ENCODE data around the gene SPACA7.

Gene SPACA7

DNA sequence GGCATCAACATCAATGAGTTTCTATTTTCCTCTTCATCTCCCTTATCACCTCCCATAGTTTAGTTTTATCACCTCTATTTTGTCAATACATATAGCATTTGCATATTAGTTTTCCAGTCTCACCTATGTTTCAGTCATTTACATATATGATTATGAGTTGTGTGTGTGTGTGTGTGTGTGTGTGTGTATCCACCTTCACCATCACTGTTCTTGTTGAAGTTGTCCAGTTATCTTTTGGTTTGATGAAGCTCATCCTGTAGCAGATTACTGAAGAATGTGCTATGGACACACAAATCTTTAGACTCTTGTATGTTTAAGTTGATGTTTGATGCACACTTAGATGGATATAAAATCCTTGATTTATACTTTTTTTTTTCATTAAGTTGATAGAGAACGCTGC, 40.5 kb downstream of the SPACA7 start:
- no peak overlapping the region for H3K9ac ChIP-seq (ENCODE audit: low read length)
- no peaks in the 10 kb centered on the region for H4K20me1 ChIP-seq (ENCODE audit: low read depth, low read length)
- no peaks in the 10 kb centered on the region for H3K79me2 ChIP-seq (ENCODE audit: insufficient read depth, low read length)
- no peak for TF ChIP-seq EZH2phosphoT487 (conservative IDR thresholded peaks at IDR 0.05; ENCODE audit: low read length)
- TF ChIP-seq, protein P1, sequence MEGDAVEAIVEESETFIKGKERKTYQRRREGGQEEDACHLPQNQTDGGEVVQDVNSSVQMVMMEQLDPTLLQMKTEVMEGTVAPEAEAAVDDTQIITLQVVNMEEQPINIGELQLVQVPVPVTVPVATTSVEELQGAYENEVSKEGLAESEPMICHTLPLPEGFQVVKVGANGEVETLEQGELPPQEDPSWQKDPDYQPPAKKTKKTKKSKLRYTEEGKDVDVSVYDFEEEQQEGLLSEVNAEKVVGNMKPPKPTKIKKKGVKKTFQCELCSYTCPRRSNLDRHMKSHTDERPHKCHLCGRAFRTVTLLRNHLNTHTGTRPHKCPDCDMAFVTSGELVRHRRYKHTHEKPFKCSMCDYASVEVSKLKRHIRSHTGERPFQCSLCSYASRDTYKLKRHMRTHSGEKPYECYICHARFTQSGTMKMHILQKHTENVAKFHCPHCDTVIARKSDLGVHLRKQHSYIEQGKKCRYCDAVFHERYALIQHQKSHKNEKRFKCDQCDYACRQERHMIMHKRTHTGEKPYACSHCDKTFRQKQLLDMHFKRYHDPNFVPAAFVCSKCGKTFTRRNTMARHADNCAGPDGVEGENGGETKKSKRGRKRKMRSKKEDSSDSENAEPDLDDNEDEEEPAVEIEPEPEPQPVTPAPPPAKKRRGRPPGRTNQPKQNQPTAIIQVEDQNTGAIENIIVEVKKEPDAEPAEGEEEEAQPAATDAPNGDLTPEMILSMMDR (IDR thresholded peaks at IDR 0.05; ENCODE audit: insufficient read depth, low read length, poor library complexity, severe bottlenecking): no peak
- no peaks in the 10 kb centered on the region for H3K27me3 ChIP-seq (ENCODE audit: low read length)
- H3K9me3 ChIP-seq (ENCODE audit: insufficient read depth, low read length): no peaks in the 10 kb centered on the region; the same call in 1 of the 2 replicates
- no peak overlapping the region for H3K4me3 ChIP-seq (ENCODE audit: insufficient read depth, low read length, poor library complexity, severe bottlenecking)
- no peak overlapping the region for H3K4me2 ChIP-seq (ENCODE audit: low read depth, low read length, poor library complexity, severe bottlenecking)
- no peaks in the 10 kb centered on the region for H3K9me2 ChIP-seq (replicated peaks; ENCODE audit: insufficient read depth, low read length)
- no peak overlapping the region for H2AFZ ChIP-seq (ENCODE audit: low read depth, low read length, severe bottlenecking)
- H3K36me3 ChIP-seq (ENCODE audit: low read length): no peaks in the 10 kb centered on the region
- no peaks in the 10 kb centered on the region for H3F3A ChIP-seq (ENCODE audit: insufficient read depth)
- H3K27ac ChIP-seq (ENCODE audit: low read depth, low read length): no peak overlapping the region

DNA sequence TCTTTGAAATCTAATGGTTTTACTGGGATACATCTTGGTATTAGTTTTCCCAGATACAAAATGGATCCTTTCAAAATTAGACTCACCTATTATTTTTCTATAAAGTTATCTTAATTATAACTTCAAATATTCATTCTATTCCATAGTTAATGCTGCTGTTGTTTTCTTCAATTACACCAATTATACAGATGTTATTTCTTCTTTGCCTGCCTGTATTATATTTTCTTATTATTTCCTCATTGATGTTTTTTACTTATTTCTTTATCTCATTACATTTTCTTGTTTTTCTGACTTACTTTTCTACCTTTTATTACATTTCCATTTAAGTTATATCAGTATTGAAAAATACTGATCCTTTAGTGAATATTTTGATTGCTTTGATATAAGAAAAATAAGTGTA, 40.9 kb downstream of the SPACA7 start:
- Histone ChIP-seq H3K9ac (ENCODE audit: low read length) (no peak overlapping the region), H3K36me3 (ENCODE audit: low read length) (no peaks in the 10 kb centered on the region), H3K4me3 (ENCODE audit: insufficient read depth, low read length, poor library complexity, severe bottlenecking) (no peak overlapping the region), H4K20me1 (ENCODE audit: low read depth, low read length) (no peaks in the 10 kb centered on the region), H3K4me2 (ENCODE audit: low read depth, low read length, poor library complexity, severe bottlenecking) (no peak overlapping the region), H3K27ac (ENCODE audit: low read depth, low read length) (no peak overlapping the region), H3F3A (ENCODE audit: insufficient read depth) (no peaks in the 10 kb centered on the region), H3K9me2 (replicated peaks; ENCODE audit: insufficient read depth, low read length) (no peaks in the 10 kb centered on the region), H3K9me3 (ENCODE audit: insufficient read depth, low read length) (no peaks in the 10 kb centered on the region; the same call in 1 of the 2 replicates), H3K79me2 (ENCODE audit: insufficient read depth, low read length) (no peaks in the 10 kb centered on the region), H2AFZ (ENCODE audit: low read depth, low read length, severe bottlenecking) (no peak overlapping the region), H3K27me3 (ENCODE audit: low read length) (no peaks in the 10 kb centered on the region)
- TF ChIP-seq, protein P1 (IDR thresholded peaks at IDR 0.05; ENCODE audit: insufficient read depth, low read length, poor library complexity, severe bottlenecking): no peak
- TF ChIP-seq EZH2phosphoT487 (conservative IDR thresholded peaks at IDR 0.05; ENCODE audit: low read length): no peak

DNA sequence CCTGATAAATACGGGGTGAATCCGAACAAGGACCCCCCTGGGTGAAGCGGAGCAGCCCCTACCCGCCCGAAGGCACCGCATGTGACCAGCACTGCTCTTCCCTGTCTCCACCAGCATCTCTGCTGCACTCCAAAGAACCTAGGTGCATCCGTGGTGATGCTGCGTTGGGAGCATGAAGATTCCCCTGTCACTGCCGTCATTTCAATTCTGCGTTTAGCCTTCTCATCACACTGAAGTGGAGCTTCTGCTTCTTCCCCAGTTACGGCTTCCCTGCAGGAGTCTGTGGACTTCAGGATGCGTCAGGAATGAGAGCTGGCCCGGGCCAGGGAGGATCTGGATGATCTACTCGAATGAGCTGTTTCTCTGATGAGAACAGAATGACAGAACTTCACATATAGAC, 47.9 kb downstream of the SPACA7 start:
- no peak overlapping the region for H3K27ac ChIP-seq (ENCODE audit: low read depth, low read length)
- H3F3A ChIP-seq (ENCODE audit: insufficient read depth): no peaks in the 10 kb centered on the region
- no peaks in the 10 kb centered on the region; the same call in 1 of the 2 replicates for H3K9me3 ChIP-seq (ENCODE audit: insufficient read depth, low read length)
- no peak overlapping the region for H3K9ac ChIP-seq (ENCODE audit: low read length)
- no peak overlapping the region for H2AFZ ChIP-seq (ENCODE audit: low read depth, low read length, severe bottlenecking)
- H3K27me3 ChIP-seq (ENCODE audit: low read length): no peaks in the 10 kb centered on the region
- TF ChIP-seq EZH2phosphoT487 (conservative IDR thresholded peaks at IDR 0.05; ENCODE audit: low read length): no peak
- TF ChIP-seq, protein P1 (IDR thresholded peaks at IDR 0.05; ENCODE audit: insufficient read depth, low read length, poor library complexity, severe bottlenecking): no peak
- no peaks in the 10 kb centered on the region for H3K9me2 ChIP-seq (replicated peaks; ENCODE audit: insufficient read depth, low read length)
- no peaks in the 10 kb centered on the region for H4K20me1 ChIP-seq (ENCODE audit: low read depth, low read length)
- H3K79me2 ChIP-seq (ENCODE audit: insufficient read depth, low read length): no peaks in the 10 kb centered on the region
- no peak overlapping the region for H3K4me3 ChIP-seq (ENCODE audit: insufficient read depth, low read length, poor library complexity, severe bottlenecking)
- no peak overlapping the region for H3K4me2 ChIP-seq (ENCODE audit: low read depth, low read length, poor library complexity, severe bottlenecking)
- no peaks in the 10 kb centered on the region for H3K36me3 ChIP-seq (ENCODE audit: low read length)

All from SU-DHL-6 (cell line).